ENCODE measurements around the gene GEMIN2. TPM values are rescaled to one million over a fixed set of nuclear protein-coding genes. Genes with fewer than 3 reads are reported as not detected.
"Not testable (repeated sequence)": the region's sequence is repeated elsewhere in the genome, so short reads cannot be mapped to it uniquely, and the experiment has no call there.

Gene GEMIN2
- total and polyA plus RNA-seq, 7 donors = 9.7 to 22.6 (median 11.7) TPM

DNA sequence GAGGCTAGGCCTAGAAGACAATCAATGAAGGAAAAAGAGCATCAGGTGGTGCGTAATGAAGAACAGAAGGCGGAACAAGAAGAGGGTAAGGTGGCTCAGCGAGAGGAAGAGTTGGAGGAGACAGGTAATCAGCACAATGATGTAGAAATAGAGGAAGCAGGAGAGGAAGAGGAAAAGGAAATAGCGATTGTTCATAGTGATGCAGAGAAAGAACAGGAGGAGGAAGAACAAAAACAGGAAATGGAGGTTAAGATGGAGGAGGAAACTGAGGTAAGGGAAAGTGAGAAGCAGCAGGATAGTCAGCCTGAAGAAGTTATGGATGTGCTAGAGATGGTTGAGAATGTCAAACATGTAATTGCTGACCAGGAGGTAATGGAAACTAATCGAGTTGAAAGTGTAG is 66.4 kb downstream of the GEMIN2 start:
- peaks cover 25 to 95% of the 10 kb centered on the region in 2 donors for H3K36me3 ChIP-seq (ENCODE audit: insufficient read depth in 1 of 2, low read depth in 1 of 2)
- no peak for ATAC-seq
- intact Hi-C loops (cut with DNase I) = no loop called here

DNA sequence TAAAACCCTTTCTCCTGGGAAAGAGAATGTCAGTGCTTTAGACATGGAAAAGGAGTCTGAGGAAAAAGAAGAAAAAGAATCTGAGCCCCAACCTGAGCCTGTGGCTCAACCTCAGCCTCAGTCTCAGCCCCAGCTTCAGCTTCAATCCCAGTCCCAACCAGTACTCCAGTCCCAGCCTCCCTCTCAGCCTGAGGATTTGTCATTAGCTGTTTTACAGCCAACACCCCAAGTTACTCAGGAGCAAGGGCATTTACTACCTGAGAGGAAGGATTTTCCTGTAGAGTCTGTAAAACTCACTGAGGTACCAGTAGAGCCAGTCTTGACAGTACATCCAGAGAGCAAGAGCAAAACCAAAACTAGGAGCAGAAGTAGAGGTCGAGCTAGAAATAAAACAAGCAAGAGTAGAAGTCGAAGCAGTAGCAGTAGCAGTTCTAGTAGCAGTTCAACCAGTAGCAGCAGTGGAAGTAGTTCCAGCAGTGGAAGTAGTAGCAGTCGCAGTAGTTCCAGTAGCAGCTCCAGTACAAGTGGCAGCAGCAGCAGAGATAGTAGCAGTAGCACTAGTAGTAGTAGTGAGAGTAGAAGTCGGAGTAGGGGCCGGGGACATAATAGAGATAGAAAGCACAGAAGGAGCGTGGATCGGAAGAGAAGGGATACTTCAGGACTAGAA is 67.0 kb downstream of the GEMIN2 start:
- H3K4me3 ChIP-seq = no peak overlapping the region
- TF ChIP-seq, protein P1, sequence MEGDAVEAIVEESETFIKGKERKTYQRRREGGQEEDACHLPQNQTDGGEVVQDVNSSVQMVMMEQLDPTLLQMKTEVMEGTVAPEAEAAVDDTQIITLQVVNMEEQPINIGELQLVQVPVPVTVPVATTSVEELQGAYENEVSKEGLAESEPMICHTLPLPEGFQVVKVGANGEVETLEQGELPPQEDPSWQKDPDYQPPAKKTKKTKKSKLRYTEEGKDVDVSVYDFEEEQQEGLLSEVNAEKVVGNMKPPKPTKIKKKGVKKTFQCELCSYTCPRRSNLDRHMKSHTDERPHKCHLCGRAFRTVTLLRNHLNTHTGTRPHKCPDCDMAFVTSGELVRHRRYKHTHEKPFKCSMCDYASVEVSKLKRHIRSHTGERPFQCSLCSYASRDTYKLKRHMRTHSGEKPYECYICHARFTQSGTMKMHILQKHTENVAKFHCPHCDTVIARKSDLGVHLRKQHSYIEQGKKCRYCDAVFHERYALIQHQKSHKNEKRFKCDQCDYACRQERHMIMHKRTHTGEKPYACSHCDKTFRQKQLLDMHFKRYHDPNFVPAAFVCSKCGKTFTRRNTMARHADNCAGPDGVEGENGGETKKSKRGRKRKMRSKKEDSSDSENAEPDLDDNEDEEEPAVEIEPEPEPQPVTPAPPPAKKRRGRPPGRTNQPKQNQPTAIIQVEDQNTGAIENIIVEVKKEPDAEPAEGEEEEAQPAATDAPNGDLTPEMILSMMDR (IDR thresholded peaks at IDR 0.05) = no peak
- H3K27ac ChIP-seq = no peak overlapping the region
- no peaks in the 10 kb centered on the region for H3K27me3 ChIP-seq (ENCODE audit: insufficient read depth in 3 of 3, low read length in 2 of 3)
- no peak for DNase-seq
- ATAC-seq = no peak
- intact Hi-C loops (cut with DNase I) = no loop called here
- WGBS, 3 donors = 94 to 97% (median 96%) methylated on average over 7 of the region's 7 CpGs
- H3K9me3 ChIP-seq = no peaks in the 10 kb centered on the region
- peaks cover 25 to 96% of the 10 kb centered on the region in 2 donors for H3K36me3 ChIP-seq (ENCODE audit: insufficient read depth in 1 of 2, low read depth in 1 of 2)
- peaks cover 9% of the 10 kb centered on the region for H3K4me1 ChIP-seq

More for the DNA sequence above, 66.4 kb downstream of the GEMIN2 start:
- H3K9me3 ChIP-seq = no peaks in the 10 kb centered on the region
- no peaks in the 10 kb centered on the region for H3K27me3 ChIP-seq (ENCODE audit: insufficient read depth in 3 of 3, low read length in 2 of 3)
- no peak for DNase-seq
- H3K27ac ChIP-seq = no peak overlapping the region
- 83 to 85% (median 83%) methylated on average over 5 of the region's 5 CpGs for WGBS, 3 donors
- TF ChIP-seq, protein P1 (IDR thresholded peaks at IDR 0.05) = no peak
- no peak overlapping the region for H3K4me3 ChIP-seq
- peaks cover 11% of the 10 kb centered on the region for H3K4me1 ChIP-seq

DNA sequence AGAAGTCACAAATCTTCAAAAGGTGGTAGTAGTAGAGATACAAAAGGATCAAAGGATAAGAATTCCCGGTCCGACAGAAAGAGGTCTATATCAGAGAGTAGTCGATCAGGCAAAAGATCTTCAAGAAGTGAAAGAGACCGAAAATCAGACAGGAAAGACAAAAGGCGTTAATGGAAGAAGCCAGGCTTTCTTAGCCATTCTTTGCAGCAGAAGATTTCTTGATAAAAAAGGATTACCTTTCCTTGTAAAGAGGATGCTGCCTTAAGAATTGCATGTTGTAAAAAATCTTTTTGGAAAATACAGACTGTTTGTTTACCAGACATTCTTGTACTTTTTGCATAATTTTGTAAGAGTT is 67.5 kb downstream of the GEMIN2 start:
- TF ChIP-seq, protein P1 (IDR thresholded peaks at IDR 0.05) = no peak
- WGBS, 3 donors = 85 to 89% (median 86%) methylated on average over 5 of the region's 5 CpGs
- ATAC-seq (no peak), DNase-seq (no peak)
- no peaks in the 10 kb centered on the region for H3K9me3 ChIP-seq
- intact Hi-C loops (cut with DNase I) = no loop called here
- H3K36me3 ChIP-seq (ENCODE audit: insufficient read depth in 1 of 2, low read depth in 1 of 2) = peaks cover 25 to 91% of the 10 kb centered on the region in 2 donors
- H3K27me3 ChIP-seq (ENCODE audit: insufficient read depth in 3 of 3, low read length in 2 of 3) = no peaks in the 10 kb centered on the region
- no peak overlapping the region for H3K4me3 ChIP-seq
- H3K27ac ChIP-seq = no peak overlapping the region
- H3K4me1 ChIP-seq = peaks cover 4% of the 10 kb centered on the region

DNA sequence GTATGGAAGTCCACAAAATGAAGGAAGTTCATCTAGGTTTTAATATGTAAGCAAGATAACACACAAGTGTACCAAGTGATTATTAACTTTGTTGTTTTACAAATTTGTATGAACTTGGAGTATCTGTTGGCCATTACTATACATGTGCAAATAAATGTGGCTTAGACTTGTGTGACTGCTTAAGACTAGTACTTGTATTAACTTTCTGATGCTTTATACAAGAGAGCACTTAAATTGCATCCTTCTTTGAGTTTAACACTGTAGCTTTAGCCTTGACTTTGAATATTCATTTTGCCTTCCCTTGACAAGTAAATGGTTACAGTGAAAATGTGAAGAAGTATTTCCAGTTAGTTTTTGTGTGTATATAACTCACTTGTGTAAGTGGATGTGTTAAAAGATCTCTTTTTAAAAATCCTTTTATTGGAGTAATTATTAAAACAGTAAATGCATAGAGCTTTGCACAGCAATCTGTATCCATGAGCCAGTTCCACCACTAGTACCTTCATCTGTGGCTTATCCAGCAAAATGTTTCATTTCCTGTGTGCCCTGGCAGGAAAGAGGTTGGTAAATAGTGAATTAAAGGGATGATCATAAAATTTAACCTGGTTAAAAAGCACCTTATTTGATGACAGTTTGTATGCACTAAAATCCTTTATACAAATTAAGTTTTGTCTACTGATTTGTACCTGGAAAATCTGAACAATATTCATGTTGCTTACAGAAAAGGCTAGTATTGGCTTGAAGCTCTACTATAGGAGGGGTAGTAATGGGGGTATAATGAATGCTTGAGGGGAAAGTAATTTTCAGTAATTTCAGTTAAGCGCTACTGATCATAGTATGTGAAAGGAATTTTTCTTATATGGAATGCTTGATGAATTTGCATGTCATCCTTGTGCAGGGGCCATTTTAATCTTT is 68.9 kb downstream of the GEMIN2 start:
- Histone ChIP-seq H3K4me3 (no peak overlapping the region), H3K9me3 (no peaks in the 10 kb centered on the region), H3K27ac (no peak overlapping the region), H3K27me3 (ENCODE audit: insufficient read depth in 3 of 3, low read length in 2 of 3) (no peaks in the 10 kb centered on the region), H3K36me3 (ENCODE audit: insufficient read depth in 1 of 2, low read depth in 1 of 2) (peaks cover 20 to 81% of the 10 kb centered on the region in 2 donors), H3K4me1 (no peaks in the 10 kb centered on the region)
- WGBS, 3 donors = 99 to 100% (median 100%) methylated on average over 1 of the region's 1 CpG
- TF ChIP-seq, protein P1 (IDR thresholded peaks at IDR 0.05) = no peak
- no peak for DNase-seq
- ATAC-seq = no peak
- intact Hi-C loops (cut with DNase I) = no loop called here

DNA sequence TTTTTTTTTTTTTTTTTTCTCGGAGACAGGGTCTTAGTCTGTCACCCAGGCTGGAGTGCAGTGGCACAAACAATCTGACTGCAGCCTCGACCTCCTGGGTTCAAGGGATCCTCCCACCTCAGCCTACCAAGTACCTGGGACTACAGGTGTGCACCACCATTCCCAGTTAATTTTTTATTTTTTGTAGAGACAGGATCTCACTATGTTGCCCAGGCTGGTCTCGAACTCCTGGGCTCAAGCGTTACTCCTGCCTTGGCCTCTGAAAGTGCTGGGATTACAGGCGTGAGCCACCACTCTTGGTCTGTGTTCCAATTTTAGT is 69.5 kb downstream of the GEMIN2 start:
- H3K27ac ChIP-seq; intact Hi-C loops (cut with DNase I); ATAC-seq; DNase-seq; H3K27me3 ChIP-seq (ENCODE audit: insufficient read depth in 3 of 3, low read length in 2 of 3); H3K9me3 ChIP-seq; H3K4me3 ChIP-seq; H3K4me1 ChIP-seq: not testable (repeated sequence)
- 91 to 94% (median 93%) methylated on average over 5 of the region's 5 CpGs for WGBS, 3 donors
- H3K36me3 ChIP-seq (ENCODE audit: insufficient read depth in 1 of 2, low read depth in 1 of 2) = peaks cover 17 to 75% of the 10 kb centered on the region in 2 donors

Measured in psoas muscle (tissue), 8 donors.